NCI-H748 treated with DMSO at 0.1 percent for 48 hours (cell line): ENCODE measurements around the gene CHRNA4.
"Not testable (repeated sequence)": the region's sequence is repeated elsewhere in the genome, so short reads cannot be mapped to it uniquely, and the experiment has no call there.

Source experiments
- DNase-seq: peaks from one replicate; lab custom pipeline; 2025; lab: John Stamatoyannopoulos, UW

CHRNA4 gene

GRCh38 chr20:63397946-63398450 is 36.8 kb upstream of the CHRNA4 start:
- DNase-seq = no peak

- DNase-seq = no peak
Observed at GRCh38 chr20:63397155-63397843, 36.1 kb upstream of the CHRNA4 start.

- no peak for DNase-seq
Observed at GRCh38 chr20:63396300-63396699, 35.2 kb upstream of the CHRNA4 start.

- no peak for DNase-seq
Observed at GRCh38 chr20:63395723-63396122, 34.6 kb upstream of the CHRNA4 start.

GRCh38 chr20:63394920-63395455 is 33.8 kb upstream of the CHRNA4 start:
- no peak for DNase-seq

GRCh38 chr20:63394069-63394919 is 33.1 kb upstream of the CHRNA4 start:
- DNase-seq = no peak

- no peak for DNase-seq
Observed at GRCh38 chr20:63393566-63393965, 32.4 kb upstream of the CHRNA4 start.

GRCh38 chr20:63392465-63393365 is 31.6 kb upstream of the CHRNA4 start:
- DNase-seq = no peak

- DNase-seq = no peak
Observed at GRCh38 chr20:63387917-63388316, 26.8 kb upstream of the CHRNA4 start.

GRCh38 chr20:63387393-63387792 is 26.2 kb upstream of the CHRNA4 start:
- DNase-seq = no peak

GRCh38 chr20:63386491-63386890 is 25.3 kb upstream of the CHRNA4 start:
- DNase-seq = no peak

GRCh38 chr20:63385819-63386218 is 24.7 kb upstream of the CHRNA4 start:
- no peak for DNase-seq

- no peak for DNase-seq
Observed at GRCh38 chr20:63384336-63384735, 23.2 kb upstream of the CHRNA4 start.

GRCh38 chr20:63383556-63383955 is 22.4 kb upstream of the CHRNA4 start:
- no peak for DNase-seq

- no peak for DNase-seq
Observed at GRCh38 chr20:63382551-63383300, 21.6 kb upstream of the CHRNA4 start.

GRCh38 chr20:63381781-63382431 is 20.8 kb upstream of the CHRNA4 start:
- DNase-seq = no peak

- no peak for DNase-seq
Observed at GRCh38 chr20:63380346-63380870, 19.3 kb upstream of the CHRNA4 start.

- DNase-seq = not testable (repeated sequence)
Observed at GRCh38 chr20:63379872-63380271, 18.7 kb upstream of the CHRNA4 start.

- no peak for DNase-seq
Observed at GRCh38 chr20:63379296-63379695, 18.1 kb upstream of the CHRNA4 start.

- no peak for DNase-seq
Observed at GRCh38 chr20:63378626-63379025, 17.5 kb upstream of the CHRNA4 start.
